ENCODE results near the gene SLC24A5. TPM values are rescaled to one million over a fixed set of nuclear protein-coding genes. Genes with fewer than 3 reads are reported as not detected.

The SLC24A5 gene
- polyA plus RNA-seq, 2 of the 4 experiments (the other 2 are of a cell fraction): 0.05 TPM; not detected in 1

DNA sequence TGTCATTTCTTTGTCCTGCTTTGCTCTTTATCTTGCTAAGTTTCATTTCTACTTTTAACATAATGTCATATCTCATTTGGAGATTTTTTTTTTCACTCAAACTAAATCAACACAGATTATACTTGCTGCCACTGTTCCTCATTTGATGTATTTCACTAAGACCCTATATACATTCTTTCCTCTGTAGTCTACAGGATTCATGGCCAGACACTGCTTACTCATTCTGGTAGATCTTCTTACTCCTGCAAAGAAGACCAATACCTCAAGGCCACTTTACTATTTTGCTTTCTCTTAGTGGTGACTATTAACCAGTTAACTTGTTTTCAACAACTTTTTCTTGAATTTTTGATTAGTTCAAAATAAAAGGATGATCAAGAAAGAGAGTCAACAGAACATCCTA is 26.6 kb downstream of the SLC24A5 start:
- H3K4me2 ChIP-seq: no peak overlapping the region
- no peak overlapping the region for H3K27ac ChIP-seq
- POLR2A ChIA-PET: no interaction called here

GRCh38 chr15:48149858-48150257 is 29.1 kb downstream of the SLC24A5 start:
- no peak for TF ChIP-seq EHF (CRISPR knock-in tag; IDR thresholded peaks at IDR 0.05)
- Histone ChIP-seq H3K4me1 (0 out of 3 replicates have a peak, but pooled peaks cover 5% of the 10 kb centered on the region), H3K4me2 (no peak overlapping the region), H3K9me3 (no peaks in the 10 kb centered on the region), H3K4me3 (no peak overlapping the region), H3K27ac (no peak overlapping the region)
- no peak for ATAC-seq
- no peak for FAIRE-seq
- no peak for DNase-seq (ENCODE audit: low read depth in 1 of 2, low spot score in 1 of 2)
- 36% methylated on average over 4 of the region's 4 CpGs for WGBS (ENCODE audit: missing lambda C conversion rate)
- CTCF ChIA-PET: no interaction called here
- POLR2A ChIA-PET: no interaction called here

More for the DNA sequence above, 26.6 kb downstream of the SLC24A5 start:
- no peak for DNase-seq (ENCODE audit: low read depth in 1 of 2, low spot score in 1 of 2)
- FAIRE-seq: no peak
- Histone ChIP-seq H3K4me1 (0 out of 3 replicates have a peak, but pooled peaks cover 3% of the 10 kb centered on the region), H3K4me3 (no peak overlapping the region), H3K9me3 (no peaks in the 10 kb centered on the region)
- CTCF ChIA-PET: no interaction called here
- TF ChIP-seq POLR2A (IDR thresholded peaks at IDR 0.05; ENCODE audit: low read length) (no peak), SMC3 (IDR thresholded peaks at IDR 0.05) (no peak), RARB (CRISPR knock-in tag; IDR thresholded peaks at IDR 0.05) (no peak), GATA3 (IDR thresholded peaks at IDR 0.05; ENCODE audit: borderline replicate concordance) (no peak), RCOR1 (IDR thresholded peaks at IDR 0.05; ENCODE audit: low read depth, low read length) (no peak), RFX5 (IDR thresholded peaks at IDR 0.05) (no peak), JUN (IDR thresholded peaks at IDR 0.05) (no peak)
- ATAC-seq: no peak

DNA sequence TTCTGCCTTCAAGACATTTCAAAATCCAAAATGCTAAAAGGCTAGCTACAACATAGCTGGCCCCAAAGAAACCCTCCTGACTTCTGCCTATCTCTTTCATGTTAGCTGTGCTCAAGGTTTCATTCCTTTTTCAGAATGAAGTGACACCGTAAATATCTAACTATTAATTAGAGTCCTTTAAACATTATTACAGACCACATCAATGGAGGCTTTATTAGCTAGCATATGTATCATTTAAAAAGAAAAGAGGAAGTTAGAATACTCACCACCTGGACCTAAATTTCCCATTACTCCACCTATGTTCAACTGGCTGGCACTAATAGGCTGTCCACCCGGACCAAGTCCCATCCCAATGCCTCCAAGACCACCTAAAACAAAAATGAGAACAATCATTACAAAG is 32.7 kb downstream of the SLC24A5 start:
- Histone ChIP-seq H3K9me3 (no peaks in the 10 kb centered on the region), H3K4me1 (0 out of 3 replicates have a peak, but pooled peaks cover 3% of the 10 kb centered on the region), H3K4me3 (no peak overlapping the region), H3K4me2 (no peak overlapping the region), H3K27ac (no peak overlapping the region)
- FAIRE-seq (no peak), DNase-seq (ENCODE audit: low read depth in 1 of 2, low spot score in 1 of 2) (no peak), ATAC-seq (no peak)
- CTCF ChIA-PET: no interaction called here
- POLR2A ChIA-PET: no interaction called here
- TF ChIP-seq FOSB (CRISPR knock-in tag; IDR thresholded peaks at IDR 0.05) (no peak), ZSCAN20 (CRISPR knock-in tag; IDR thresholded peaks at IDR 0.05) (no peak), ESRRA (IDR thresholded peaks at IDR 0.05; ENCODE audit: borderline replicate concordance, low read length) (no peak), RFX5 (IDR thresholded peaks at IDR 0.05) (no peak), KDM5A (IDR thresholded peaks at IDR 0.05) (no peak), HEYL (CRISPR knock-in tag; IDR thresholded peaks at IDR 0.05) (no peak), CHD2 (IDR thresholded peaks at IDR 0.05; ENCODE audit: low read length, partially characterized antibody) (no peak), NFE2L2 (conservative IDR thresholded peaks at IDR 0.05; ENCODE audit: low read length) (no peak), HMGXB4 (CRISPR knock-in tag; IDR thresholded peaks at IDR 0.05; ENCODE audit: borderline replicate concordance) (no peak), ZFP36 (IDR thresholded peaks at IDR 0.05; ENCODE audit: borderline replicate concordance, partially characterized antibody) (no peak), MYC (IDR thresholded peaks at IDR 0.05; ENCODE audit: borderline replicate concordance, low read length) (no peak), FOSL2 (IDR thresholded peaks at IDR 0.05) (no peak), FOSL2 (CRISPR knock-in tag; IDR thresholded peaks at IDR 0.05) (no peak), NPAS2 (CRISPR knock-in tag; IDR thresholded peaks at IDR 0.05; ENCODE audit: borderline replicate concordance) (no peak), MAZ (IDR thresholded peaks at IDR 0.05; ENCODE audit: borderline replicate concordance, low read depth, low read length) (no peak), ZC3H11A (IDR thresholded peaks at IDR 0.05) (no peak), RCOR1 (IDR thresholded peaks at IDR 0.05; ENCODE audit: low read depth, low read length) (no peak), TP53 (CRISPR knock-in tag; IDR thresholded peaks at IDR 0.05) (no peak), PHF8 (IDR thresholded peaks at IDR 0.05; ENCODE audit: borderline replicate concordance, low read depth) (no peak)
- TF ChIP-seq, protein P1, sequence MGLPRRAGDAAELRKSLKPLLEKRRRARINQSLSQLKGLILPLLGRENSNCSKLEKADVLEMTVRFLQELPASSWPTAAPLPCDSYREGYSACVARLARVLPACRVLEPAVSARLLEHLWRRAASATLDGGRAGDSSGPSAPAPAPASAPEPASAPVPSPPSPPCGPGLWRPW (IDR thresholded peaks at IDR 0.05): no peak
- TF ChIP-seq, protein P2, sequence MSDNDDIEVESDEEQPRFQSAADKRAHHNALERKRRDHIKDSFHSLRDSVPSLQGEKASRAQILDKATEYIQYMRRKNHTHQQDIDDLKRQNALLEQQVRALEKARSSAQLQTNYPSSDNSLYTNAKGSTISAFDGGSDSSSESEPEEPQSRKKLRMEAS (IDR thresholded peaks at IDR 0.05): no peak
- WGBS (ENCODE audit: missing lambda C conversion rate): 93% methylated on average over 2 of the region's 2 CpGs
